Right atrium auricular region (tissue), 2 donors: ENCODE results near the gene C4BPB. TPM values are rescaled to one million over a fixed set of nuclear protein-coding genes. Genes with fewer than 3 reads are reported as not detected.

Source experiments
- DNase-seq: peaks from one replicate; pipeline ENCODE4 v3.0.0-alpha.2; 2019; ENCODE audit warnings: low spot score
- H3K27ac ChIP-seq, 2 donors: fragments of 200-600 bp; sonication (generic); 1 replicate in 1 of 2; 2 replicates in 1 of 2; pipeline ENCODE4 v1.5.1; 2016 to 2019
- H3K27me3 ChIP-seq, 2 donors: fragments of 200-600 bp; sonication (generic); one replicate each; pipeline versions ENCODE4 v1.5.1 to v1.6.0; 2017 to 2019
- H3K36me3 ChIP-seq: fragments of 200-600 bp; sonication (generic); one replicate; pipeline ENCODE4 v1.5.1; 2016
- H3K4me1 ChIP-seq, 2 donors: fragments of 200-600 bp; sonication (generic); one replicate each; pipeline versions ENCODE4 v1.5.1 to v1.6.0; 2017 to 2019
- H3K4me3 ChIP-seq, 2 donors: fragments of 200-600 bp; sonication (generic); 1 replicate in 1 of 2; 2 replicates in 1 of 2; pipeline ENCODE4 v1.5.1; 2017 to 2019; ENCODE audit warnings: mild to moderate bottlenecking in 1 of 2, moderate library complexity in 1 of 2
- H3K9me3 ChIP-seq, 2 donors: fragments of 200-600 bp; sonication (generic); one replicate each; pipeline ENCODE4 v1.5.1; 2019
- total RNA-seq, 2 donors: library from RNA; depleted of rRNA; stranded (reverse); fragments of >200 nt; gene quantifications; one replicate each; pipeline ENCODE4 v1.1.0, GENCODE V29; 2016
- TF ChIP-seq, protein P1 (sequence below), 2 donors: fragments of 200-600 bp; sonication (generic); IDR thresholded peaks; one replicate each; pipeline ENCODE4 v1.5.1; 2019; ENCODE audit warnings: antibody characterized with exemption in 2 of 2

Gene C4BPB
- total RNA-seq, 2 donors from 2014 or later: not detected

DNA sequence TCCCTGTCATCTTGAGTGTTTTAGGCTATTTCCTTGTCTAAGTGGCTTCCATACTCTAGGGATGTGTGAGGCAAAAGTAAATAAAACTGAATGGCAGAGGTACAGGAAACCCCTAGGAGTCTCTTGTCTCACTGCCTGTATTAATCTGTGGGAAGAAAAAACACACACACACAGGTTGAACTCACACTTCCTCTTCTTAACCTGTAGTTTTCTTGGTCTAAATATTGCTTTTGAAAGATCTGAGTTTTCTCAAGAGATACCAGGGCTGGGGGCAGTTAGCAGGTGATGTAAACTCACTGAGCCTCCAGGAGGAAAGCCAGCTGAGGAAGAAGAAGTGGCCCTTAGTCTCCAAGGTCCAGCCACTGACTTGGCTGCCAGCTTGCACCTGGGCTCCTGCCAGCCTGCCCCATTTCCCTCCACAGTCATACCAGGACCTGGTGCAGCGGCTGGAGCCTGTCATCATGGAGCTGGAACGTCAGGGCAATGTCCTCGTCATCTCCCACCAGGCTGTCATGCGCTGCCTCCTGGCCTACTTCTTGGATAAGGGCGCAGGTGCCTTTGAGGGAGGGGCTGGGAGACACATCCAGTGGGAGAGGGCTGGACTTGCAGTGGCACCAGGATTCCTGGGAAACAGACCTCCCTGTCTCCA is 18.7 kb upstream of the C4BPB start:
- DNase-seq: no peak
- TF ChIP-seq, protein P1, sequence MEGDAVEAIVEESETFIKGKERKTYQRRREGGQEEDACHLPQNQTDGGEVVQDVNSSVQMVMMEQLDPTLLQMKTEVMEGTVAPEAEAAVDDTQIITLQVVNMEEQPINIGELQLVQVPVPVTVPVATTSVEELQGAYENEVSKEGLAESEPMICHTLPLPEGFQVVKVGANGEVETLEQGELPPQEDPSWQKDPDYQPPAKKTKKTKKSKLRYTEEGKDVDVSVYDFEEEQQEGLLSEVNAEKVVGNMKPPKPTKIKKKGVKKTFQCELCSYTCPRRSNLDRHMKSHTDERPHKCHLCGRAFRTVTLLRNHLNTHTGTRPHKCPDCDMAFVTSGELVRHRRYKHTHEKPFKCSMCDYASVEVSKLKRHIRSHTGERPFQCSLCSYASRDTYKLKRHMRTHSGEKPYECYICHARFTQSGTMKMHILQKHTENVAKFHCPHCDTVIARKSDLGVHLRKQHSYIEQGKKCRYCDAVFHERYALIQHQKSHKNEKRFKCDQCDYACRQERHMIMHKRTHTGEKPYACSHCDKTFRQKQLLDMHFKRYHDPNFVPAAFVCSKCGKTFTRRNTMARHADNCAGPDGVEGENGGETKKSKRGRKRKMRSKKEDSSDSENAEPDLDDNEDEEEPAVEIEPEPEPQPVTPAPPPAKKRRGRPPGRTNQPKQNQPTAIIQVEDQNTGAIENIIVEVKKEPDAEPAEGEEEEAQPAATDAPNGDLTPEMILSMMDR (IDR thresholded peaks at IDR 0.05): no peak
- Histone ChIP-seq H3K27me3 (no peaks in the 10 kb centered on the region), H3K4me1 (no peaks in the 10 kb centered on the region), H3K36me3 (peaks cover 66% of the 10 kb centered on the region), H3K9me3 (no peaks in the 10 kb centered on the region), H3K27ac (peak overlapping the region; percentile 19 to 42), H3K4me3 (no peak overlapping the region)

DNA sequence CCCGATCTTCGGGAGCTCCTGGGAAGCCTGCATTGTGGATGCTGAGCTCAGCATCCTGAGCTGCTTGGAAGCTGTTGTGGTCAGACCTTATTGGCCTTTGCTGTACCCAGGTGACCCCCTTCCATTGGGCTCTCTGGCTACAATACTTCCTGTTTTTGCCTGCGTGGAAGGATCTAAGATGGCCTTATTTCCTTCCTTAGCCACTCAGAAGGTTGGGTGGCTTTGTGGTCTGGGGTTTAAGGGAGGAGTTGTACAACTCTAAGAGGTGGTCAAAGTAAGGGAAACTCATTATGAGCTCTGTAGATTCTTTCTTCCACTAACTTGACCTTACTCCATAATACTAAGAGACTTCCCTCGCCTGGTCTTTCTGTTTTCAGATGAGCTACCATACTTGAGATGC is 17.8 kb upstream of the C4BPB start:
- Histone ChIP-seq H3K4me3 (no peak overlapping the region), H3K9me3 (no peaks in the 10 kb centered on the region), H3K27me3 (no peaks in the 10 kb centered on the region), H3K36me3 (peaks cover 62% of the 10 kb centered on the region), H3K27ac (peak overlapping the region; percentile 19 to 42), H3K4me1 (no peaks in the 10 kb centered on the region)
- DNase-seq: no peak
- TF ChIP-seq, protein P1 (IDR thresholded peaks at IDR 0.05): no peak

DNA sequence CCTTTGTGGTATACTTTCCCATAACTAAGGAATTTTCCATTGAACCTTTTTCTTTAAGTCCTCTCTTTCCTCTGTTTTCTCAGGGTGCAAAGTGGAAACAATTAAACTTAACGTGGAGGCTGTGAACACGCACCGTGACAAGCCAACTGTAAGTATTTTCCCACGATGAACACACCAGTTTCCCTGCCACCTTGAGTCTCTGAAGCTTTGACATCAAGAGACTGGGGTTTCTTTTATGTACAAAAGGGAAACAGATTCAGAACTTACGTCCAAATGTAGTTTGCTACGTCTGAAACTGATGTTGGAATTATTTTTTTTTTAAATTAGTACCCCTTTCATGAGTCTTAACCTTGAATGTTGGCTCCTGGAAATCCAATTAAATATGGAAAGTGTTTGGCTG is 17.2 kb upstream of the C4BPB start:
- H3K4me1 ChIP-seq: no peaks in the 10 kb centered on the region
- no peaks in the 10 kb centered on the region for H3K27me3 ChIP-seq
- H3K27ac ChIP-seq: no peak overlapping the region
- H3K4me3 ChIP-seq: no peak overlapping the region
- peaks cover 56% of the 10 kb centered on the region for H3K36me3 ChIP-seq
- no peaks in the 10 kb centered on the region for H3K9me3 ChIP-seq
- TF ChIP-seq, protein P1 (IDR thresholded peaks at IDR 0.05): no peak
- no peak for DNase-seq

DNA sequence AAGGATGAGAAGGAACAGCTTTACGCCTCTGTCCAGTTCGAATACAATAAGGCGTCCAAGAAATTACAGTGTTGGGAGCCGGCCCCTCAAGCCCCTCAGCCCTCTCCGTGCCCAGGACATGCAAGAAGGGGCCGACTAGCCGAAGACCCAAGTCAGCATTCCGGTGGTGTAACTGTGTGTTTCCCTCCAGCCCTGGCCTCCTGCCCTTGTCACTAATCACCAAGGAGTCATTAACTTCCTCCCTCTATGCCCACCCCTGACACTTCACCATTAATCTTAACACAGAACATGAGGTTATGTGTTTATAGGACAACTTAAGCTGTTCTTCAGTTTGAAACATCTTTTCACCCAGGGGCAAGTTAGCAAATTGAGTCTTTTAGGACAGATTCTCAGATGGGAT is 16.4 kb upstream of the C4BPB start:
- TF ChIP-seq, protein P1 (IDR thresholded peaks at IDR 0.05): no peak
- DNase-seq: no peak
- H3K4me1 ChIP-seq: peaks cover 0 to 5% of the 10 kb centered on the region in 2 donors
- no peaks in the 10 kb centered on the region for H3K27me3 ChIP-seq
- H3K36me3 ChIP-seq: peaks cover 51% of the 10 kb centered on the region
- H3K4me3 ChIP-seq: no peak overlapping the region
- H3K27ac ChIP-seq: no peak overlapping the region
- H3K9me3 ChIP-seq: no peaks in the 10 kb centered on the region

DNA sequence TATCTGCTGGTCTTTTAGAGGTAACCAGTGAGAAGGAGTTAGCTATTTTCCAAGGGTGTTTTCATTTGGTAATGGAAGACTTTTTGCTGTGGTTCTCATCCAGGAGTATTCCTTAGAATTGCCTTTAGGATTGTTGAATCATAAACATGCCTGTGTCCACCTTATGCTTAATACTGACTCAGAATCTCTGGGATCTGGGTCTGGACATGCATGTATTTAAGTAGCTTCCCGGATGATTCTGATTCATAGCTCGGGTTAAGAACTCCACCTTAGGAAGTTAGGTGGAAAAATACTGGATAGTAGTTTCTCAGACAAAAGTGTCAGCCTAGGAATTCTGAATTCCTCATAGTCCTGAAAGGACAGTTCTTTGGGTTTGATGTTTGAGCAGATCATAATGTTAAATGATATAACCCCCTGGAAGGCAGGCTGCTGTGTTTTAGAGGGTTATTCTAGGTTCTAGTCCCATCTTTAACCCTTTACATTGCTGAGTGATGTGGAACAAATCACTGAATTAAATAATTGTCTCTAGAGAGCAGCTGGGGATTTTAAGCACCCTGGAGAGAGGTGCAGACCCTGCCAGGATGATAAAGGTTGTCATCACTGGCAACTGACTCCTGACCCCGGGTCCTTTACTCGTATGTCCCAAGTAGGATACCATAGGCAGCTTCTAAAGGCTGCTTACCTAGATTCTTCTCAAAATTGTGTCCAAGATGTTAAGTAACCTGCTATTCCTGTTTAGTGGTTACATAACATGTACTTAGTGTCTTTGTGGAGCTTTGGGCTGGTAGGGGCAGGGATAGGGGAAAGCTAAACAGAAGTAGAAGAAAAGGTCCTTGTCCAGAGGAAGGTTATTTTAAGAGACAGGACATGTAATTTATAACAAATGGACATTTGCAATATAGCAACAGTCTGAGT is 14.5 kb upstream of the C4BPB start:
- no peak overlapping the region for H3K4me3 ChIP-seq
- H3K4me1 ChIP-seq: peaks cover 0 to 10% of the 10 kb centered on the region in 2 donors
- H3K27ac ChIP-seq: no peak overlapping the region

More for the DNA sequence above, 14.5 kb upstream of the C4BPB start:
- Histone ChIP-seq H3K9me3 (no peaks in the 10 kb centered on the region), H3K27me3 (no peaks in the 10 kb centered on the region), H3K36me3 (peaks cover 38% of the 10 kb centered on the region)
- DNase-seq: no peak
- TF ChIP-seq, protein P1 (IDR thresholded peaks at IDR 0.05): no peak
